ENCODE data around the gene DGKZ.

- TF ChIP-seq ZNF530 (CRISPR knock-in tag; IDR thresholded peaks at IDR 0.05; ENCODE audit: low read depth) (no peak), FOXC1 (CRISPR knock-in tag; IDR thresholded peaks at IDR 0.05; ENCODE audit: borderline replicate concordance) (no peak)
These were observed 22.3 kb downstream of the DGKZ start for GRCh38 chr11:46369458-46370152.

Measured in HepG2 (cell line).